ENCODE measurements around the gene YAP1. TPM values are rescaled to one million over a fixed set of nuclear protein-coding genes. Genes with fewer than 3 reads are reported as not detected.

Gene YAP1
- total and polyA plus RNA-seq, 11 donors = 15.2 to 93.0 (median 71.5) TPM

GRCh38 chr11:102116453-102117205 lies 6.4 kb downstream of the YAP1 start:
- DNase-seq = no peak
- no peak overlapping the region for H3K4me3 ChIP-seq
- no peaks in the 10 kb centered on the region for H3K9me3 ChIP-seq
- peaks cover 0 to 44% (median 0%) of the 10 kb centered on the region in 9 donors for H3K27me3 ChIP-seq
- peaks cover 4 to 84% (median 56%) of the 10 kb centered on the region in 12 donors for H3K4me1 ChIP-seq
- no peak for TF ChIP-seq CTCF (IDR thresholded peaks at IDR 0.05)
- no peak for TF ChIP-seq POLR2A (IDR thresholded peaks at IDR 0.05)
- ATAC-seq = no peak
- peaks cover 0 to 28% (median 0%) of the 10 kb centered on the region in 9 donors for H3K36me3 ChIP-seq
- no peak overlapping the region for H3K27ac ChIP-seq
- WGBS, 4 donors = 51 to 54% (median 52%) methylated on average over 2 of the region's 2 CpGs
- intact Hi-C loops (cut with DNase I) = loop anchor here in 2 of 10 donors (10.0 kb wide), 1 partner anchor 98 kb away; no protein-coding TSS in a partner anchor

GRCh38 chr11:102117472-102118113 lies 7.3 kb downstream of the YAP1 start:
- TF ChIP-seq CTCF (IDR thresholded peaks at IDR 0.05) = no peak
- TF ChIP-seq POLR2A (IDR thresholded peaks at IDR 0.05) = no peak
- peaks cover 0 to 28% (median 0%) of the 10 kb centered on the region in 9 donors for H3K36me3 ChIP-seq
- DNase-seq = no peak
- no peak overlapping the region for H3K4me3 ChIP-seq
- WGBS, 4 donors = 30 to 37% (median 32%) methylated on average over 4 of the region's 4 CpGs
- no peak for ATAC-seq
- peaks cover 0 to 38% (median 0%) of the 10 kb centered on the region in 9 donors for H3K27me3 ChIP-seq
- H3K9me3 ChIP-seq = no peaks in the 10 kb centered on the region
- intact Hi-C loops (cut with DNase I) = loop anchor here in 2 of 10 donors (10.0 kb wide), 1 partner anchor 97 kb away; no protein-coding TSS in a partner anchor
- peaks cover 4 to 81% (median 53%) of the 10 kb centered on the region in 12 donors for H3K4me1 ChIP-seq
- no peak overlapping the region for H3K27ac ChIP-seq

- intact Hi-C loops (cut with DNase I) = loop anchor here in 2 of 10 donors (10.0 kb wide), 1 partner anchor 96 kb away; no protein-coding TSS in a partner anchor
- H3K27ac ChIP-seq = no peak overlapping the region
- WGBS, 4 donors = 66 to 79% (median 72%) methylated on average over 3 of the region's 3 CpGs
- H3K9me3 ChIP-seq = peaks cover 0 to under 1% (median 0%) of the 10 kb centered on the region in 12 donors
- DNase-seq = no peak
- TF ChIP-seq POLR2A (IDR thresholded peaks at IDR 0.05) = no peak
- TF ChIP-seq CTCF (IDR thresholded peaks at IDR 0.05) = no peak
- peaks cover 0 to 30% (median 0%) of the 10 kb centered on the region in 9 donors for H3K36me3 ChIP-seq
- H3K4me1 ChIP-seq = peaks cover 0 to 68% (median 43%) of the 10 kb centered on the region in 12 donors
- no peak for ATAC-seq
- H3K27me3 ChIP-seq = peaks cover 0 to 27% (median 0%) of the 10 kb centered on the region in 9 donors
- H3K4me3 ChIP-seq = no peak overlapping the region
These were observed 8.7 kb downstream of the YAP1 start for GRCh38 chr11:102118937-102119336.

GRCh38 chr11:102119997-102120396 lies 9.8 kb downstream of the YAP1 start:
- ATAC-seq = no peak
- Histone ChIP-seq H3K9me3 (peaks cover 0 to 7% (median 0%) of the 10 kb centered on the region in 12 donors), H3K36me3 (peaks cover 0 to 28% (median 0%) of the 10 kb centered on the region in 9 donors), H3K4me1 (peaks cover 0 to 57% (median 39%) of the 10 kb centered on the region in 12 donors), H3K4me3 (no peak overlapping the region), H3K27ac (no peak overlapping the region), H3K27me3 (peaks cover 0 to 25% (median 0%) of the 10 kb centered on the region in 9 donors)
- DNase-seq = no peak
- 42 to 52% (median 48%) methylated on average over 4 of the region's 4 CpGs for whole genome bisulfite sequencing, 4 donors
- intact Hi-C loops (cut with DNase I) = loop anchor here in 2 of 10 donors (10.0 kb wide), 1 partner anchor 95 kb away; no protein-coding TSS in a partner anchor
- no peak for TF ChIP-seq CTCF (IDR thresholded peaks at IDR 0.05)
- TF ChIP-seq POLR2A (IDR thresholded peaks at IDR 0.05) = no peak

Data from heart left ventricle (tissue), 16 donors.